Activated CD4-positive, CD25-positive, alpha-beta regulatory T cell (primary cell): Measurements from ENCODE around the gene GP1BB.
"Not testable (repeated sequence)": the region's sequence is repeated elsewhere in the genome, so short reads cannot be mapped to it uniquely, and the experiment has no call there.

ENCODE experiments used
- DNase-seq, 4 experiments: peaks; one replicate each; lab custom pipeline; 2025; lab: John Stamatoyannopoulos, UW

The GP1BB gene

DNA sequence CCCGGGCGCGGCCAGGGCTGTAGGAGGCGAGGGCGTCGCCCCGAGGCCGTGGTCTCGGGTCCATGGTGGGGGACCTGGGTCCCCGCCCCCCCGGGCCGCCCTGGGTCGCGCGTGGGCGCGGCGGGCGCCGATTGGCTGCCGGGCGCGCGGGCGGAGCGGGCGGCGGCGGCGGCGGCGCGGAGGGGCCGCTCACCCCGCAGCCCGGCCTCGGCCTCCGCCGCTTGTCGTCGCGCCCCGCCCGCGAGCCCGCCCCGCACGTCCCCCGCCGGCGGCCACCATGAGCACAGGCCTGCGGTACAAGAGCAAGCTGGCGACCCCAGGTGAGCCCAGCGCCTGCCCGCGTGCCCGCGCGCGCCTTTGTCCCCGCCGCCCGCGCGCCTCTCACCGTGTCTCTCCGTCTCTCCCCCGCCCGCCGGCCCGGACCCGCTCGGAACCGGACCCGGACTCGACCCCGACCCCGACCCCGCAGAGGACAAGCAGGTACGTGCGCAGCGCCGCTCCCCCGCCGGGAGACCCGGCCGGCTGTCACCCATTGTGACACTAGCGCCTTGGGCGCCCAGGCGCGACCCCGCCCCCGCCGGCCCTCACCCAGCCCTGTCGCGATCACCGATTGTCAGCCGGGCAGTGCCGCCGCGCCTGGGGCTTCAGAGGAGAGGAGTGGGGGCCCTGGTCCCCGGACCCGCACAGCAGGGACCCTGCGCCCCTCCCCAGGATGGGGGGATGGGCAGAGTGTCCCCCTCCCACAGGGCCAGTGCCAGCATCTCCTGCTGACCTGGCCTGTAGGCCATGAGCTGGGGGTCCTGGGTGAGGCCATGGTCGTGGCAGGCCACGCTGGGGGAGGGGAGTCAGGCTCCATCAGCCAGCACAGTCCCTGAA lies 8.8 kb upstream of the GP1BB start, which contains the start of gene SEPTIN5:
Gene SEPTIN5, plus strand, starts transcription at position 192 of the 876 bp plus-strand sequence. Its CDS starts 86 bp downstream, at position 278.
- no peak for DNase-seq

DNA sequence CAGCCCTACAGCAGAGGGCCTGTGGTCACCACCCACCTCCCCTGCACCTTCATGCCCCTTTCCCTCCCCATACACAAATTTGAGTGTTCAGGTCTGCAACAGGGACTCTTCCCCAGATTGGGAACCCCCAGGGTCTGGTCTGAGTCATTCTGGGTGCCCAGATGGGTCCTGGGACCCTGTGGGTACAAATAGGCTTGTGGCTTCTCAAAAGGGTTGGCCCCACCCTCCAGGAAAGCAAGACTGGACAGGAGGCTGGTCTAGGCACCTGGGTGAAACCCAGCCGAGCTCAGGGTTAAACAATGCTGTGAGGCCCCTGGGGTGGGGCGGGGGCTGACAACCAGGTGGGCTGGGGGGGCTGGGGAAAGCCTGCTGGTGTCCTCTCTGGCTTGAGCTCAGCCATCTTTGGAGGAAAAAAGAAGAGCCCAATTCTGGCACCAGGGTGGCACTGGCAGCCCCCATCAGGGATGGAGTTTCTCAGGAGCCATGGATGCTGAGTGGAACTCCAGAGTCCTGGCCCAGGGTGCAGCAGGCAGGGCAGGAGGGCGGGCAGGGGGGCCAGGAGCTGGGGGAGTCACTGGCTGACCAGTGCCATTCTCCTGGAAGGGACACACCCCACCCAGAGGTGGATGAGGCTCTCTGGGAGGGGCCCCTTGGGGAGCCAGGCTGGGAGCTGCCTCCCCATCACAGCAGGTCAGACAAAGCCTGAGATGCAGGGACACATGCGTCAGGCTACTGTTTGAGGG lies 8.0 kb upstream of the GP1BB start:
- DNase-seq: no peak

DNA sequence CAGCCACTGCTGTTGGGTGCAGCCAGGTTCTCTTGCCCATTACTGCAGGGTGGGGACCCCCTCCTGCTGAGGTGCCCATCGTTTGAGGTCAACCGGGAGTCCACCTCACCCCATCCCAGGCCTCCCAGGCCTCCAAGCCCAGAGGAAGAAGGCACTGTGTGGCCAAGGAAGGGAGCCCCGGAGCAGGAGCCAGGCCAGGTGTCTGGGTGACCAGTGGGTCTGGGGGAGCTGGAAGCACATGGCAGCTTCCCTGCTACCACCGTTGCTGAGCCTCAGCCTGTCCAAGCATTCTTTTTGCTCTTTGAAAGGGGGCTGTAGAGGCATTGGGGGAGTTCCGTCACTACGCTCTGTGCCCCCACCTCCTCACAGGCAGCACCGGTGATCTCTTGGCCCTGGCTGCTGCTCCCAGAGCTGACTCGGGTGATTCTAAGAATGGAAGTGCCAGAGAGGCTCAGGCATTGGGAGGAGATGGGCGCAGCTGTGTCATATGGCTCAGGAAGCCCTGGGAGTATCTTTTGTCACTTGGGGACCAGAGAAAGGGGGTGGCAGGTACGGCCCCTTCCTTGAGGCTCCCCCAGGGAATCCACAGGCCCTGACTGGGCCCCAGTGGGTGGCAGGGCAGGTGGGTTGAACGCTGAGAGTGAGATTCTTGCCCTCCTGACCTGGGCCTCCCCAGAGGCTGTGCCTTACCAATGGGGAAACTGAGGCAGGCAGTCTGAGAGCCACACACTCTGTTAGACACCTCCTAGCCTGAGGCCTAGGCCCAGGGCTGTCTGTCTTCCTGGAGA lies 7.1 kb upstream of the GP1BB start:
- DNase-seq: no peak

DNA sequence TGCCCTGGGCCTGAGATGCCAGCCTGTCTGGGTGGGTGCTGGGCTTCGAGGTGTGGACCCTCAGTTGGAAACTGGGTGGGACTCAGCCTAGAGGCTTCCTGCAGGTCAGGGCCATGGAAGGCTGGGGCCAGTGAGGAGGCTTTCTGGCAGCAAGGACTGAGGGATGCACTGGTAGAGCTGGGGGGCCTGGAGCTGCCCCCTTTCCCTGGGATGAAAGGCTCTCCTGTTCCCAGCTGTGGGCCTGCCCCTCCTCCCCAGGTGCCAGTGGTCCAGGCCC lies 6.6 kb upstream of the GP1BB start:
- DNase-seq: no peak

DNA sequence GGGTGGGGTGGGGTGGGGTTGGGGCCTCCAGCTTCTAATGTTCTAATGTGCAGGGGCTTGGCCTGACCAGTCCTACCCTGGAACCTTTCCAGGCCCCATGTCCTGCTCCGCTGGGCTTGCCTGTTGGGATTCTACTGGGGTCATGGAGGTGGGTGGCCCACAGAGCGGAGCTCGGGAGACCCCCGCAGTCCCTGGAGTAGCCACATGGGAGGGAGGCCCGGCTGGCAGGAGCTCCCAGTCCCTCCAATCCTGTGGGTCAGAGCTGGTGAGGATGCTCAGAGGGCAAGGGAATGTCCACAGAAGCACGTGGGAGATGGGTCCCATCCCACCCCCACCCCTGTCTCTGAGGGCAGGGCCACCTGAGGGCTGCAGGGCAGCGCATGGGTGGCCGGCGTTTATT lies 6.2 kb upstream of the GP1BB start:
- DNase-seq: no peak

DNA sequence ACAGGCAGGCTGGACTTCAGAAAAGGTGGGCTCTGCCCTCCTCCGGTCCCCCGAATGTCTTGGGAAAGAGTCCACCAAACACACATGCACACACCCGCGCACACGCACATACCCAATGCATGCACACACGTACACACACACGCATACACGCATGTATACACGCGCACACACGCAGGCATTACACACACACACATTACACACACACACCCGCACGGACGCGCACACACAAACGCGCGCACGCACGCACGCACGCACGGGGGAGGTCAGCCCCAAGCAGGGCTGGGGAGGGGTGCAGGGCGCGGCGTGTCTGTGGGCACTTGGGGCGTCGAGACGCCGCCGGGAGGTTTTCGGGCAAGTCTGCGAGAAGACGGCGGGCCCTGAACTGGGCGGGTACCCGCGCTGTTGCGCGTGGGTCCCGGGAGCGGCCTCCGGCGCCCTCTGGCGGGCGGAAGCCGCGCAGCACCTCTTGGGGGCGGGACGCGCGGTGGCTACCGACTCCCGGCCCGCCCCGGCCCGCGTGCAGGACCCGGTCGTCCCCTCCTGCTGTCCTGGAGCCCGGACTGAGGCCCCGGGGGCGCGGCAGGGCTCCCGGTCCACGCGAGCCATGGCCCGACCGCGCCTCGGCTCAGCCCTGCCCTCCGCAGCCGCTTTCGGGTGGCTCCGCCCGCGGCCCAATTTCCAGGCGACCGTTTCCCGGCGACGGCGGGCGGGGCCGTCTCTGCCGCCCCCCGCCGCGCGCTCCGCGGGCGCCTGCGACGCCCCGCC lies 5.5 kb upstream of the GP1BB start:
- DNase-seq: peak; percentile 58 to 68 (median 65)

DNA sequence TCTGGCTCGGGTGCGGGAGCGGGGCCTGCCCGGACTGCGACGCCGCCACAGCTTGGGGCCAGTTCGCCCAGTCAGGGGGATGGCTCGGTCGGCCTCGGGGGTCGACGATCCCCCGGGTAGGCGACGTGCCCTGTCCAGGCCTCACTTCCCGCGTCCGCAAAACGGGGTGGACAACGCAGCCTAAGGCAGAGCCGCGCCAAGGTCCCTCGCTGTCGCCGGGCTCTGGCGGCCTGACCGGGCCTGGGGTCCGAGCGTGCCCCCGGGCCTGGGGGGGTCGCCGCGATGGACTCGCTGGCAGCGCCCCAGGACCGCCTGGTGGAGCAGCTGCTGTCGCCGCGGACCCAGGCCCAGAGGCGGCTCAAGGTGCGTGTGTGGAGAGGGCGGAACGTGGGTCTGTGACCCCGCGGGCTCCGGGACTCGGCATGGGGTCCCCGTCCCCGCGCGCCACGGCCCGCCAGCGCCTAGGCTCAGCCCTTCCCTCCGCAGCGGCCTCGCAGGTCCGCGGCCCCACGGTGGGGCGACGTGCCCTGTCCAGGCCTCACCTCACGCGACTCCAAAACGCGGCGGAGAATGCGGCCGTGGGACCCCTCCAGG lies 4.8 kb upstream of the GP1BB start:
- no peak for DNase-seq

DNA sequence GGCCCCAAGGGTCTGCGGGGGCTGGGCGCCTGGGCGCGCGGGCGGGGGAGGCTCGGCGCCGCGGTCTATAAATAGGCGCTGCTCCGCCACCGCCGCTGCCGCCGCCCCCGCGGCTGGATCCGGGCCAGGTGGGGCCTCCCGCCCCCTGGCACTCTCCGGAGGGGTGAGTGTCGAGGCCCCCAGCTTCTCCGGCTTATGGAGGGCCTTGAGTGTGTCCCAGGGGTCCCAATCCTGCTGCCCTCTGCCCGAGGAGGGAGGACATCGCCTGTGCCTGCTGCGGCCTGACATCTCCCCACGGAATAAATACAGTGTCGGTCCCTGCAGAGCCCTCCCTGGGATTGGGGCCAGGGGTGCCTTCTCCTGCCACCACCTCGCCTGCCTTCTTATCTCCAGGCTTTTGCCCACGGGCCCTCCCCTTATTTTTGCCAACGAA lies 4.3 kb upstream of the GP1BB start:
- no peak for DNase-seq

DNA sequence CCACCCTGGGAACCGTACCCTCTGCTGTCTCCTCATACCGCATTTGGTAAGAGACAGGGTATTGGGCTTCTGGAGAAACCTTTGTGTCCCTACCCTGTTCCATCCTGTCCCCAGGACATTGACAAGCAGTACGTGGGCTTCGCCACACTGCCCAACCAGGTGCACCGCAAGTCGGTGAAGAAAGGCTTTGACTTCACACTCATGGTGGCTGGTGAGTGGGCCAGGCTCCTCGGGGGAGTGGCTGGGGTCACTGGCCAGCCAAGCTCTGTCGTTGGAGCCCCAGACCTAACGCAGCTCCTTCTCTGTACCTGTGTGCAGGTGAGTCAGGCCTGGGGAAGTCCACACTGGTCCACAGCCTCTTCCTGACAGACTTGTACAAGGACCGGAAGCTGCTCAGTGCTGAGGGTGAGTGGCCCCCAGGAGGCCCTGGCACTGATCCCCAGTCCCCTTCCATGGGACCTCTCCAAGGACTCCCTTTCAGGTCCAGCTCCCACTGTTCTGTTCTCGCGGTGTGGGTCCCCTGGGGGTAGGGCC lies 3.8 kb upstream of the GP1BB start:
- DNase-seq: no peak

DNA sequence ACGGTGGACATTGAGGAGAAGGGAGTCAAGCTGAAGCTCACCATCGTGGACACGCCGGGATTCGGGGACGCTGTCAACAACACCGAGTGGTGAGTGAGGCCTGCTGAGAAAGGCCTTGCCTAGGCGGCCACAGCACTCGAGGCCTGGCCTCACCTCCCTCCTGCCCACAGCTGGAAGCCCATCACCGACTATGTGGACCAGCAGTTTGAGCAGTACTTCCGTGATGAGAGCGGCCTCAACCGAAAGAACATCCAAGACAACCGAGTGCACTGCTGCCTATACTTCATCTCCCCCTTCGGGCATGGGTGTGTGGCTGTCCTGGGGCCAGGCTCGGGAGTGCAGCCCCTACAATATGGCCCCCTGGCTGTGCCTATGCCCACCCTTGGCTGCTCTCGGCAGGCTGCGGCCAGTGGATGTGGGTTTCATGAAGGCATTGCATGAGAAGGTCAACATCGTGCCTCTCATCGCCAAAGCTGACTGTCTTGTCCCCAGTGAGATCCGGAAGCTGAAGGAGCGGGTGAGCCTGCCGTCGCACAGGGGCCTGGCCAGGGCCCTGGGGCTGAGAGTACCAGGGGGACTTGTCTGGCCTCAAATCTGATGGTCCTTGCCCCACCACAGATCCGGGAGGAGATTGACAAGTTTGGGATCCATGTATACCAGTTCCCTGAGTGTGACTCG lies 3.0 kb upstream of the GP1BB start:
- DNase-seq: no peak

DNA sequence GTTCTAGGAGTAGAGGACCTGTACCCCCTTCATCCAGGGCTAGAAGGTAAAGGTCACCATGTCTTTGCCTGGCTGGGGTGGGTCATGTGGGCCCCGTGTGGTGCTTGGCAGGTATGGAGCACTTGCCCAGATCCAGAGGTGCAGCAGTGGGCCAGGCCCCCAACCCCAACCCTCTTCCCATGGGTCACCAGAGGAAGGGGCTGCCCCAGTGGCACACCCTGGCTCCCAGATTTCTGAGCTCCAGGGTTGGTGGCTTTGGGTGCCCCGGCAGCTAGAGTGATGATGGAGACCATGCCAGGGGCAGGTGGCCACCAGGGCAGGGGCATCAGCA lies 2.4 kb upstream of the GP1BB start:
- no peak for DNase-seq

DNA sequence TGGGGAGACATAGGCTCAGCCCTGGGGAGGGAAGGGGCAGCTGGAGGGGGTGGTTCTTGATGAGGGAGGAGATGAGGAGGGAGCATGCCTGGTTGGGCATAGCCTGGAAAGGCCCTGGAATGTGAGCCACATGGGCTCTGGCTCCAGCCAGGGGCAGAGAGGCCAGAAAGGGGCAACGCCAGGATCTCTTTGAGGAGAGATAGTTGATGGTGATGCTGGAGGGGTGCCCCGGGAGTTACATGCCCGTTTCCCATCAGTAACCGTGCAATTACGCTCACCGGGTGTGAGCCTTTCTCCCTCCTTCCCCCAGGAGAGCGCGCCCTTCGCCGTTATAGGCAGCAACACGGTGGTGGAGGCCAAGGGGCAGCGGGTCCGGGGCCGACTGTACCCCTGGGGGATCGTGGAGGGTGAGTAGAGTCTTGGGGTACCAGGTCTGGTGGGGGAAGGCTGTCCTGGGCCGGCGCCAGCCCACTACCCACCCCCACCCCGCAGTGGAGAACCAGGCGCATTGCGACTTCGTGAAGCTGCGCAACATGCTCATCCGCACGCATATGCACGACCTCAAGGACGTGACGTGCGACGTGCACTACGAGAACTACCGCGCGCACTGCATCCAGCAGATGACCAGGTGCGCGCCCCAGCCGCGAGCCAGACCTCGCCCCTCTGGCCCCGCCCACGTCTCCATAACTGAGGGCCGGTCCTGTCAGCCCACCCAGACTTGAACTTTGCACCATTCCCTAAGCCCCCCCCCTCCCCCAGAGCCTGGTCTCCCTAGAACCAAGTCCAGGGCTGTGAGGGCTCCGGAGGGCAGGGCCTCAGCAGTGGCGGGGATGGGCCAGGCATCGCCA lies 1.8 kb upstream of the GP1BB start:
- DNase-seq: no peak

DNA sequence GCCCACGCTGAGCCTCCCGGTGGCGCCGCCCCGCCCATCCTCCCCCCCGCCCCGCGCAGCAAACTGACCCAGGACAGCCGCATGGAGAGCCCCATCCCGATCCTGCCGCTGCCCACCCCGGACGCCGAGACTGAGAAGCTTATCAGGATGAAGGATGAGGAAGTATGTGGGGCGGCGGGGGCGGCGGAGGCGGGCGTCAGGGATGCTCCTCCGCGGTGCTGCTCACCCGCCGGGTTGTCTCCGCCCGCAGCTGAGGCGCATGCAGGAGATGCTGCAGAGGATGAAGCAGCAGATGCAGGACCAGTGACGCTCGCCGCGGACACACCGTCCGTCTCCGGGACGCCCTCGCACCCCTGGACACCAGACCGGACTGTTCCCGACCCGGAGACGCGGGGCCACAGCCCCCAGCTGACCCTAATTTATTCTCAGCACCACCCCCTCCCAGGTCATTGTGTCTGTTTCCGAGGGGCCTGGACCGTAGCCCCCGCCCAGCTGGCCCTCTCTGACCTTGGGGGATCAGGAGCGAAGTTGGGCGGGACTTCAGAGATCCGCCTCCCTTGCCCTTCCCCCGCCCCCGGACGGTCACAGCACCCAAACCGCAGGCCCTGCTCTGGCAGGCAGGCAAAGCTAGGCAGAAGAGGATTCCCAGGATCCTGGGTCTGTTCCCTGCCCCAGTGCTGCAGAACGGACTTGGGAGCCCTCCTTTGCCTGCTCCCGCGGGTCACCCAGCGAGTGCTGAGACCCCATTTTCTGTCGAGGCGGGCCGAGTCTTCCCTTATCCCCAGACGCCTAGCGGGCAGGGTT lies 959 bp upstream of the GP1BB start:
- DNase-seq: no peak

DNA sequence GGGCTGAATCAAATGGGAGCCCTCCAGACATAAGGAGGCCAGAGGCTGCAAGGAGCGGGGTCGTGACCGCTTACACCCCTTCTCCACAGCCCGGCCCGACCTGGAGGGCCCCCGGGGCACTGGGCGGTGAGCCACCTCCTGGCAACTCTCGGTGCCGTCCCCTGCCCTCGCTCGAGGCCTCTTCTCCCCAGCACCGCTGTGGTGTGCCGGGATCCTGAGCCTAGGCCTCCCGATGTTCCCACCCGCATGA lies 432 bp upstream of the GP1BB start:
- DNase-seq: no peak

DNA sequence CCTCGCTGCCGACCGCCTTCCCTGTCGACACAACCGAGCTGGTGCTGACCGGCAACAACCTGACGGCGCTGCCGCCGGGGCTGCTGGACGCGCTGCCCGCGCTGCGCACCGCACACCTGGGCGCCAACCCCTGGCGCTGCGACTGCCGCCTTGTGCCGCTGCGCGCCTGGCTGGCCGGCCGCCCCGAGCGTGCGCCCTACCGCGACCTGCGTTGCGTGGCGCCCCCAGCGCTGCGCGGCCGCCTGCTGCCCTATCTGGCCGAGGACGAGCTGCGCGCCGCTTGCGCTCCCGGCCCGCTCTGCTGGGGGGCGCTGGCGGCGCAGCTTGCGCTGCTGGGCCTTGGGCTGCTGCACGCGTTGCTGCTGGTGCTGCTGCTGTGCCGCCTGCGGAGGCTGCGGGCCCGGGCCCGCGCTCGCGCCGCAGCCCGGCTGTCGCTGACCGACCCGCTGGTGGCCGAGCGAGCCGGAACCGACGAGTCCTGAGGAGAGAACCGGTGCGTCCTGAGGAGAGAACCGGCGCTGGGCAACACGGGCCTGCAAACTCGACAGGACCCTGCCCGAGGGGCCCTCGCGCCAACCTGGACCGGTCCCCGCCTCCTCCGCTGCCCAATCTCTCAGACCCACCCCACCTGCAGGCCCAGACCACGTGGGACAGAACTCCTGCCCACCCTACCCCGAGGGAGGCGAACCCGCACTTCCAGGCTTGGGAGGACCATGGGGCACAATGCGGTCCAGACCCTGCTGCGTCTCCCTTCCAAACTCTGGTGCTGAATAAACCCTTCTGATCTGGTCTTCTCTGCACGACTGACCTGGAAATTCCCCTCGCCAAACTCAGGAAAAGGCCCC lies 866 bp downstream of the GP1BB start:
- no peak for DNase-seq

DNA sequence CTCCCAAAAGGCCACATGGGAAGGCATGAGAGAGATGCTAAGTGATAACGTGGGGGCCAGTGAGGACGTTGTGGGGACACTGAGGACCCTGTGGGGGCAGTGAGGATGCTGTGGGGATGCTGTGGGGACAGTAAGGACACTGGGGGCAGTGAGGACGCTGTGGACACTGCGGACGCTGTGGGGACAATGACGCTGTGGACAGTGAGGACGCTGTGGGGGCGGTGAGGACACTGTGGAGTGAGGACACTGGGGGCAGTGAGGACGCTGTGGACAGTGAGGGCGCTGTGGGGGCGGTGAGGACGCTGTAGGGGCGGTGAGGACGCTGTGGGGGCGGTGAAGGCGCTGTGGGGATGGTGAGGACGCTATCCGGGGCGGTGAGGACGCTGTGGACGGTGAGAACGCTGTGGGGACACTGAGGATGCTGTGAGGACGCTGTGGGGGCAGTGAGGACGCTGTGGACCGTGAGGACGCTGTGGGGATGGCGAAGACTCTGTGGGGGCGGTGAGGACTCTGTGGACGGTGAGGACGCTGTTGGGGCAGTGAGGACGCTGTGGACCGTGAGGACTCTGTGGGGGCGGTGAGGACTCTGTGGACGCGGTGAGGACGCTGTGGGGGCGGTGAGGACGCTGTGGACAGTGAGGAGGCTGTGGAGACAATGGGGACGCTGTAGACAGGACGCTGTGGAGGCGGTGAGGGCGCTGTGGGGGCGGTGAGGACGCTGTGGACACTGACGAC lies 1.8 kb downstream of the GP1BB start:
- DNase-seq: no peak

DNA sequence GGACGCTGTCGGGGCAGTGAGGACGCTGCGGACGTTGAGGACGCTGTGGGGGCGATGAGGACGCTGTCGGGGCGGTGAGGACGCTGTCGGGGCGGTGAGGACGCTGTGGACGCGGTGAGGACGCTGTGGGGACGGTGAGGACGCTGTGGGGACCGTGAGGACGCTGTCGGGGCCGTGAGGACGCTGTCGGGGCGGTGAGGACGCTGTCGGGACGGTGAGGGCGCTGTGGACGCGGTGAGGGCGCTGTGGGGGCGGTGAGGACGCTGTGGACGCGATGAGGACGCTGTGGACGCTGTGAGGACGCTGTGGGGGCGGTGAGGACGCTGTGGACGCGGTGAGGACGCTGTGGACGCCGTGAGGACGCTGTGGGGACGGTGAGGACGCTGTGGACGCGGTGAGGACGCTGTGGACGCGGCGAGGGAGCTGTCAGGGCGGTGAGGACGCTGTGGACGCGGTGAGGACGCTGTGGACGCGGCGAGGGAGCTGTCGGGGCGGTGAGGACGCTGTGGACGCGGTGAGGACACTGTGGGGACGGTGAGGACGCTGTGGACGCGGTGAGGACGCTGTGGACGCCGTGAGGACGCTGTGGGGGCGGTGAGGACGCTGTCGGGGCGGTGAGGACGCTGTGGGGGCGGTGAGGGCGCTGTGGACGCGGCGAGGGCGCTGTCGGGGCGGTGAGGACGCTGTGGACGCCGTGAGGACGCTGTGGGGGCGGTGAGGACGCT lies 2.9 kb downstream of the GP1BB start:
- not testable (repeated sequence) for DNase-seq
